ENCODE measurements around the gene CD3D.

The CD3D gene

GRCh38 chr11:118306556-118306955, 35.9 kb downstream of the CD3D start:
- peak overlapping the region; percentile 80 for H3K9ac ChIP-seq (ENCODE audit: low read depth, low read length)
- H3K27ac ChIP-seq (ENCODE audit: low read length) = peak overlapping the region; percentile 97
- TF ChIP-seq CTCF (IDR thresholded peaks at IDR 0.05; ENCODE audit: borderline replicate concordance, extremely low read depth, low read length, poor library complexity, severe bottlenecking) (no peak), EZH2 (IDR thresholded peaks at IDR 0.05; ENCODE audit: borderline replicate concordance, low read depth, low read length, severe bottlenecking) (no peak)
- no peaks in the 10 kb centered on the region for H3K27me3 ChIP-seq (ENCODE audit: insufficient read depth, low read length, poor library complexity)
- H3K4me2 ChIP-seq (ENCODE audit: insufficient read depth, low read length) = peak overlapping the region; percentile 60
- no peaks in the 10 kb centered on the region for H4K20me1 ChIP-seq (ENCODE audit: insufficient read depth, low read length)
- H3K4me3 ChIP-seq (ENCODE audit: low read depth in 1 of 2, low read length in 2 of 2) = peak overlapping the region in 1 of 2 experiments; percentile 64; a peak in 2 of 4 replicates
- peaks cover 53% of the 10 kb centered on the region for H3K36me3 ChIP-seq (ENCODE audit: insufficient read depth, low read length)
- H2AFZ ChIP-seq (ENCODE audit: low read depth, low read length) = no peak overlapping the region
- DNase-seq = peak; percentile 23
- peaks cover 90% of the 10 kb centered on the region for H3K4me1 ChIP-seq (ENCODE audit: insufficient read depth, low read length)
- ATAC-seq (ENCODE audit: insufficient read depth, low read depth) = no peak
- H3K79me2 ChIP-seq (ENCODE audit: insufficient read depth, low read length) = peaks cover 95% of the 10 kb centered on the region
- H3K9me3 ChIP-seq (ENCODE audit: insufficient read depth, low read length, severe bottlenecking) = no peaks in the 10 kb centered on the region

GRCh38 chr11:118305726-118306125, 36.8 kb downstream of the CD3D start:
- H3K9me3 ChIP-seq (ENCODE audit: insufficient read depth, low read length, severe bottlenecking) = no peaks in the 10 kb centered on the region
- peaks cover 82% of the 10 kb centered on the region for H3K4me1 ChIP-seq (ENCODE audit: insufficient read depth, low read length)
- H3K9ac ChIP-seq (ENCODE audit: low read depth, low read length) = peak overlapping the region; percentile 80
- DNase-seq (peak; percentile 79), ATAC-seq (ENCODE audit: insufficient read depth, low read depth) (peak; percentile 50)
- H3K4me2 ChIP-seq (ENCODE audit: insufficient read depth, low read length) = peak overlapping the region; percentile 60
- peak overlapping the region; percentile 97 for H3K27ac ChIP-seq (ENCODE audit: low read length)
- TF ChIP-seq EZH2 (IDR thresholded peaks at IDR 0.05; ENCODE audit: borderline replicate concordance, low read depth, low read length, severe bottlenecking) (no peak), CTCF (IDR thresholded peaks at IDR 0.05; ENCODE audit: borderline replicate concordance, extremely low read depth, low read length, poor library complexity, severe bottlenecking) (no peak)
- no peaks in the 10 kb centered on the region for H3K27me3 ChIP-seq (ENCODE audit: insufficient read depth, low read length, poor library complexity)
- no peak overlapping the region for H2AFZ ChIP-seq (ENCODE audit: low read depth, low read length)
- no peaks in the 10 kb centered on the region for H4K20me1 ChIP-seq (ENCODE audit: insufficient read depth, low read length)
- H3K36me3 ChIP-seq (ENCODE audit: insufficient read depth, low read length) = peaks cover 45% of the 10 kb centered on the region
- peaks cover 87% of the 10 kb centered on the region for H3K79me2 ChIP-seq (ENCODE audit: insufficient read depth, low read length)
- H3K4me3 ChIP-seq (ENCODE audit: low read depth in 1 of 2, low read length in 2 of 2) = peak overlapping the region; percentile 26 to 64

DNA sequence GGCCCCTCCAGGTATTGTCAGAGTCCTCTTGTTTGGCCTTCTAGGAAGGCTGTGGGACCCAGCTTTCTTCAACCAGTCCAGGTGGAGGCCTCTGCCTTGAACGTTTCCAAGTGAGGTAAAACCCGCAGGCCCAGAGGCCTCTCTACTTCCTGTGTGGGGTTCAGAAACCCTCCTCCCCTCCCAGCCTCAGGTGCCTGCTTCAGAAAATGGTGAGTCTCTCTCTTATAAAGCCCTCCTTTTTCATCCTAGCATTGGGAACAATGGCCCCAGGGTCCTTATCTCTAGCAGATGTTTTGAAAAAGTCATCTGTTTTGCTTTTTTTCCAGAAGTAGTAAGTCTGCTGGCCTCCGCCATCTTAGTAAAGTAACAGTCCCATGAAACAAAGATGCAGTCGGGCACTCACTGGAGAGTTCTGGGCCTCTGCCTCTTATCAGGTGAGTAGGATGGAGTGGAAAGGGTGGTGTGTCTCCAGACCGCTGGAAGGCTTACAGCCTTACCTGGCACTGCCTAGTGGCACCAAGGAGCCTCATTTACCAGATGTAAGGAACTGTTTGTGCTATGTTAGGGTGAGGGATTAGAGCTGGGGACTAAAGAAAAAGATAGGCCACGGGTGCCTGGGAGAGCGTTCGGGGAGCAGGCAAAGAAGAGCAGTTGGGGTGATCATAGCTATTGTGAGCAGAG, 37.8 kb downstream of the CD3D start, which contains the start of gene CD3E:
CD3E (plus strand) TSS at position 163 of the 681 bp plus-strand sequence; CDS start at position 386, 223 bp downstream.
- Histone ChIP-seq H2AFZ (ENCODE audit: low read depth, low read length) (peak within 1 kb of the TSS; percentile 70), H3K4me1 (ENCODE audit: insufficient read depth, low read length) (peaks cover 74% of the 10 kb centered on the region), H4K20me1 (ENCODE audit: insufficient read depth, low read length) (no peaks in the 10 kb centered on the region), H3K27me3 (ENCODE audit: insufficient read depth, low read length, poor library complexity) (no peaks in the 10 kb centered on the region), H3K4me3 (ENCODE audit: low read depth in 1 of 2, low read length in 2 of 2) (peak within 1 kb of the TSS; percentile 26 to 64), H3K27ac (ENCODE audit: low read length) (peak within 1 kb of the TSS; percentile 97), H3K9ac (ENCODE audit: low read depth, low read length) (peak within 1 kb of the TSS; percentile 80), H3K9me3 (ENCODE audit: insufficient read depth, low read length, severe bottlenecking) (no peaks in the 10 kb centered on the region), H3K36me3 (ENCODE audit: insufficient read depth, low read length) (peaks cover 38% of the 10 kb centered on the region), H3K79me2 (ENCODE audit: insufficient read depth, low read length) (peaks cover 78% of the 10 kb centered on the region), H3K4me2 (ENCODE audit: insufficient read depth, low read length) (peak within 1 kb of the TSS; percentile 60)
- TF ChIP-seq CTCF (IDR thresholded peaks at IDR 0.05; ENCODE audit: borderline replicate concordance, extremely low read depth, low read length, poor library complexity, severe bottlenecking) = no peak
- no peak for TF ChIP-seq EZH2 (IDR thresholded peaks at IDR 0.05; ENCODE audit: borderline replicate concordance, low read depth, low read length, severe bottlenecking)
- ATAC-seq (ENCODE audit: insufficient read depth, low read depth) = peak; percentile 87
- peak; percentile 92 for DNase-seq
